HUES6 (cell line): Measurements from ENCODE around the gene ATP7B.
"Not testable (repeated sequence)": the region's sequence is repeated elsewhere in the genome, so short reads cannot be mapped to it uniquely, and the experiment has no call there.

ENCODE experiments used
- H3K27ac ChIP-seq: 2 replicates; pipeline ENCODE4 v1.7.0; 2013; ENCODE audit warnings: low read depth, mild to moderate bottlenecking, low read length, inconsistent platforms
- H3K27me3 ChIP-seq: 2 replicates; pipeline ENCODE4 v1.6.1; 2013; ENCODE audit warnings: low read length; ENCODE audit not compliant: control insufficient read depth, insufficient read depth
- H3K36me3 ChIP-seq: 2 replicates; pipeline ENCODE4 v1.6.1; 2013; ENCODE audit warnings: low read length; ENCODE audit not compliant: control insufficient read depth, insufficient read depth
- H3K4me1 ChIP-seq: 2 replicates; pipeline ENCODE4 v1.6.1; 2013; ENCODE audit warnings: low read length; ENCODE audit not compliant: control insufficient read depth, insufficient read depth
- H3K4me3 ChIP-seq: 2 replicates; pipeline ENCODE4 v1.5.1; 2013; ENCODE audit warnings: low read depth, low read length
- H3K9ac ChIP-seq: one replicate; pipeline ENCODE4 v1.6.1; 2013; ENCODE audit warnings: mild to moderate bottlenecking, low read length
- H3K9me3 ChIP-seq: 2 replicates; pipeline ENCODE4 v1.6.1; 2013; ENCODE audit warnings: low read depth, low read length; ENCODE audit not compliant: control insufficient read depth, insufficient read depth

The ATP7B gene

DNA sequence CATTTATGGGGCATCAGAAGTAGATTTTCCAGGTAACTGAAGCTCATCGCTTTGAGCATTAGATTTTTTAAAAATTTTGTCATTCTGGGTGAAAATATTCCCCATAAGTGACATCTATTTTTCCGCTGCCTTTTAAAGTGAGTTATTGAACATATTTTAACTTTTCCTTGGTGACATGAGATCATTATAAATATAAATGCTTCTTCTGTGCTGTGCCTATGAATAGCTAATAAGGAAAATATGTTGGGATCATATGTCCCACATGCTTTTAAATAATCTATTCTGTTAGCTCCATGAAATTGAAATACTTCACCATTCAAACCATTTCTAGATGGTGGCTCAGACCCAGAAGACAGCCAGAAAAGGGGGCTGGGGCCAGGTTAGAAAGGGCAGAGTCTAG is 14.1 kb downstream of the ATP7B start:
- Histone ChIP-seq H3K4me3 (no peak overlapping the region), H3K9ac (no peak overlapping the region), H3K27me3 (peaks cover 4% of the 10 kb centered on the region; the same call in 1 of the 2 replicates), H3K9me3 (no peaks in the 10 kb centered on the region), H3K27ac (no peak overlapping the region), H3K36me3 (no peaks in the 10 kb centered on the region), H3K4me1 (peaks cover 39% of the 10 kb centered on the region)

DNA sequence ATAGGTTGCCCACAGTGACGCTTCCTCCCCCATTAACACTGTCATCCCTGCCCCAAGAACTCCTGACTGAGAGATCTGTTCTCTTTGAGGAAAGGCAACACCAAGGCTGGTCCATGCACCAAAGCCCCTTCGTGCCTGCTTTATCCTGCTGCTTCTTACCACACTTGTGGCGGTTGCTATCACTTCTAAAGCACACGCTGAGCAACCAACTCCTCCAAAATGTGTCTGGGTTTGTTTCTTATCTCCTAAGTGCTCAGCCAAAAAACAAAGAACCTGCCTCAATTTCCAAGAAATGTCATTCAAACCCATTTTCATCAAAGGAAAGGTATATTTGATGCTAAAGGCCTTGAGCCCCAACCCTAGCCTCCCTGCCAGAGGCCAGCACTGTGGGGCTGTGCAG is 14.6 kb downstream of the ATP7B start:
- Histone ChIP-seq H3K9ac (no peak overlapping the region), H3K36me3 (no peaks in the 10 kb centered on the region), H3K27ac (no peak overlapping the region), H3K9me3 (no peaks in the 10 kb centered on the region), H3K4me3 (no peak overlapping the region), H3K27me3 (peaks cover 4% of the 10 kb centered on the region; the same call in 1 of the 2 replicates), H3K4me1 (peaks cover 37% of the 10 kb centered on the region)

GRCh38 chr13:51995677-51996551 is 15.3 kb downstream of the ATP7B start:
- no peak overlapping the region for H3K4me3 ChIP-seq
- H3K27me3 ChIP-seq, result peaks cover 4% of the 10 kb centered on the region; the same call in 1 of the 2 replicates
- no peak overlapping the region for H3K9ac ChIP-seq
- no peaks in the 10 kb centered on the region for H3K36me3 ChIP-seq
- no peak overlapping the region for H3K27ac ChIP-seq
- peaks cover 34% of the 10 kb centered on the region for H3K4me1 ChIP-seq
- H3K9me3 ChIP-seq, result no peaks in the 10 kb centered on the region

- H3K9me3 ChIP-seq, result no peaks in the 10 kb centered on the region
- H3K4me1 ChIP-seq, result peaks cover 24% of the 10 kb centered on the region
- no peak overlapping the region for H3K9ac ChIP-seq
- no peak overlapping the region for H3K4me3 ChIP-seq
- H3K36me3 ChIP-seq, result no peaks in the 10 kb centered on the region
- H3K27ac ChIP-seq, result no peak overlapping the region
- peaks cover 4% of the 10 kb centered on the region; the same call in 1 of the 2 replicates for H3K27me3 ChIP-seq
These were observed 17.5 kb downstream of the ATP7B start for GRCh38 chr13:51993713-51994112.

DNA sequence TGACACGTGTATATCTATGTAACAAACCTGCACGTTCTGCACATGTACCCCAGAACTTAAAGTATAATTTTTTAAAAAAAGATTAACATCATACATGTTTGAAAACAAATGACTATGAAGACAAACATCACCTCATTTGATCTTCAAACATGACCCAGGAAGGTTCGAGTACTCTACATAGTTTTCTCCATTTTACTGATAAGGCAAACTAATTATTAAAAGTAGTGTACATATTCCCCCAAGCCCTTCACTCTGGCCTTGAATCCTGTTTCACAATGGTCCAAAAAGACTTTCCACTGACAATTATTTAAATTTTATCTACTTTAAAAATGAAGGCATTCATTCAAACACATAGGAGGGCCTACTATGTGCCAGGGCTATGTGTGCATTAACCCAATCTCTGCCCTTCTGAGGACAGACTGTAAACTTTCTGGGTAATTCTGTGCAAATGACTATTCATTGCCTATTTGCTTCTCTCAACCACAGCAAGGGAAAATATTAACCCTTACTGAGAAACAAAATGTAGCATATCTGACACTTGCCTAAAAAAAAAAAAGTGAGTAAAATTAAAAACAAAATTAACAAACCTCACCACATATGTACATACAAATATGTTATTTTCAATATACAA is 22.1 kb downstream of the ATP7B start:
- Histone ChIP-seq H3K4me3 (no peak overlapping the region), H3K9ac (no peak overlapping the region), H3K27ac (no peak overlapping the region), H3K9me3 (no peaks in the 10 kb centered on the region), H3K27me3 (no peaks in the 10 kb centered on the region), H3K36me3 (no peaks in the 10 kb centered on the region), H3K4me1 (no peaks in the 10 kb centered on the region)

DNA sequence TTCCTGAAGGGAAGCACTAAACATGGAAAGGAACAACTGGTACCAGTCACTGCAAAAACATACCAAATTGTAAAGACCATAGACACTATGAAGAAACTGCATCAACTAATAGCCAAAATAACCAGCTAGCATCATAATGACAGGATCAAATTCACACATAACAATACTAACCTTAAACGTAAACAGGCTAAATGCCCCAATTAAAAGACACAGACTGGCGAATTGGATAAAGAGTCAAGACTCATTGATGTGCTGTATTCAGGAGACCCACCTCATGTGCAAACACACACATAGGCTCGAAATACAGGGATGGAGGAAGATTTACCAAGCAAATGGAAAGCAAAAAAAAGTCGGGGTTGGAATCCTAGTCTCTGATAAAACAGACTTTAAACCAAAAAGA is 26.3 kb downstream of the ATP7B start:
- H3K27me3 ChIP-seq, H3K9me3 ChIP-seq, H3K36me3 ChIP-seq, H3K27ac ChIP-seq, H3K4me1 ChIP-seq, H3K9ac ChIP-seq, H3K4me3 ChIP-seq: not testable (repeated sequence)

- H3K4me1 ChIP-seq, H3K9me3 ChIP-seq, H3K4me3 ChIP-seq, H3K36me3 ChIP-seq, H3K9ac ChIP-seq, H3K27ac ChIP-seq, H3K27me3 ChIP-seq: not testable (repeated sequence)
These were observed 28.0 kb downstream of the ATP7B start for GRCh38 chr13:51983292-51983691.

DNA sequence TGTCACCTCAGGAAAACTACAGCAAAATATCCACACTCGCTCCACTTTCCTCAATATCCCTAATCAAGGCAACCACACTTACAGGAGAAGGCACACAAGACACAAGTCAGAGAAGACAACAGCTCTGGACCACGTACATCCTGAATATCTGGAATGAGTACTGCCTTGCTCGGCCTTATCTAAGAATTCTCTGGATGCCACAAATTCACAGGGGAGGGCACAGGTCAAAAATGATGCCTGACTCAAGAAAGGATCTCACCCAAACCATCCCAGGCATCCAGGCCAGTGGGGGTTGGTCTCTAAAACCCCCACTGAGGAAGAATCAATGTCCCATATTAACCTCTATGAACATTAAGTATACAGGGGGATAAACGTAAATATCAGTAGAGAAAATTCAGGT is 29.9 kb downstream of the ATP7B start:
- 0 out of 2 replicates have a peak, but pooled peaks cover 3% of the 10 kb centered on the region for H3K4me1 ChIP-seq
- H3K36me3 ChIP-seq, result no peaks in the 10 kb centered on the region
- H3K9me3 ChIP-seq, result no peaks in the 10 kb centered on the region
- H3K4me3 ChIP-seq, result no peak overlapping the region
- no peak overlapping the region for H3K9ac ChIP-seq
- H3K27ac ChIP-seq, result no peak overlapping the region
- no peaks in the 10 kb centered on the region for H3K27me3 ChIP-seq

DNA sequence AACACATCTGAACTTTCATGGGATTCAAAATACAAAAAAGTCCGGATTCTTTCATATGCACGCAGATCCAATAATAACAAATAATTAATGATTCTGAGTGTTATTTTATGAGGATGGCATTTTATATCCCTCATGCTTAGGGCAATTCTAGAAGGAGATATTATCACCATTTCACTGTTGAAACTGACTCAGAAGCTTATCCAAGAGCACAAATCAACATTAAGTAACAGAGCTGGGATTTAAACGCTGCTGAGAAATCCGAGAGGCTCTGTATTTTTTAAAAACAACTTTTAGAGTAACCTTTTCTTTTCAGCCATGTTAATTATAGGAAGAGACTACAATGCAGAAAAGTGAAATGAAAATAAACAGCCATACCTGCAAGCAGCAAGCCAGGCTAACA is 30.3 kb downstream of the ATP7B start:
- H3K36me3 ChIP-seq, result no peaks in the 10 kb centered on the region

DNA sequence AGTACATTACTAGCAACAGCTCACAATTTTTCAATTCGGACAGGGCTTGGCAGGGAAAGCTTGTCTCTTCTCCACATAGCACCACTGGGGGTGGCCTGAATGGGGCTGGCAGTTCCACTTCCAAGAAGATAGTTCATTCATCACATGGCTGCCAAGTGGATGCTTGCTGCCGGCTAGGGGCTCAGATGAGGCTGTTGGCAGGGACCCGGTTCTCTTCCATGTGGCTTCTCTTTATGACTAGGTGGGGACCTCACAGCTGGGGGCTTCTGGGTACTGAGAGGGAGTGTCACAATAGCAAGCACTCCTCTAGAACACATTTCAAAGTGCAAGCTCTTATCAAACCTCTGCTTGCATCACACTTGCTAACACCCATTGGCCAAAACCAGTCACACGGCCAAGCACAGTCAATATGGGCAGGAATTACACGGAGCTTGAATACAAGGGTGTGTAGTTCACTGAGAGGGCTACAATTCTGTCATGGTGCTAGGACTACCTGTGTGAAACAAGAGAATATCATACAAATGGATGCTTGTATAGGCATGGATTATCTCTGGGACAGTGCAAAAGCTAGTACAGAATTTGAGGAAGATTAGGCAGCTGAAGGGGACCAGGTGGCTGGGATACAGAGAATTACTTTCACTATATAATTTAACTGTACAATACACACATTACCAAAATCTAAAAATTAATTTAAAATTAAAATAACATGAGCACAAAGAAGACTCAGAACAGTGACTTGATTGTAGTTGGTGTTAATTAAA is 32.3 kb downstream of the ATP7B start:
- Histone ChIP-seq H3K4me1 (0 out of 2 replicates have a peak, but pooled peaks cover 3% of the 10 kb centered on the region), H3K9ac (no peak overlapping the region), H3K27ac (no peak overlapping the region), H3K9me3 (no peaks in the 10 kb centered on the region), H3K27me3 (no peaks in the 10 kb centered on the region), H3K4me3 (no peak overlapping the region), H3K36me3 (no peaks in the 10 kb centered on the region)

More for the DNA sequence above, 30.3 kb downstream of the ATP7B start:
- Histone ChIP-seq H3K27me3 (no peaks in the 10 kb centered on the region), H3K9ac (no peak overlapping the region), H3K9me3 (no peaks in the 10 kb centered on the region), H3K4me3 (no peak overlapping the region), H3K27ac (no peak overlapping the region), H3K4me1 (0 out of 2 replicates have a peak, but pooled peaks cover 3% of the 10 kb centered on the region)

GRCh38 chr13:51977625-51978024 is 33.6 kb downstream of the ATP7B start:
- Histone ChIP-seq H3K4me3 (no peak overlapping the region), H3K4me1 (0 out of 2 replicates have a peak, but pooled peaks cover 3% of the 10 kb centered on the region), H3K36me3 (no peaks in the 10 kb centered on the region), H3K27me3 (no peaks in the 10 kb centered on the region), H3K9me3 (no peaks in the 10 kb centered on the region), H3K27ac (no peak overlapping the region), H3K9ac (no peak overlapping the region)
